SU-DHL-6 (cell line): ENCODE measurements around the gene PCLO.

Source experiments
- H2AFZ ChIP-seq: fragments of 200-600 bp; sonication (generic); 2 replicates; pipeline ENCODE4 v1.6.1; 2014; ENCODE audit warnings: low read depth, mild to moderate bottlenecking, moderate library complexity, mixed read lengths, antibody characterized with exemption, low read length; ENCODE audit not compliant: severe bottlenecking
- H3F3A ChIP-seq: fragments of 200-600 bp; shearing (Covaris generic); 2 replicates; pipeline ENCODE4 v1.6.0; 2016; ENCODE audit warnings: antibody characterized with exemption, mild to moderate bottlenecking; ENCODE audit not compliant: insufficient read depth
- H3K27ac ChIP-seq: fragments of 200-600 bp; sonication (generic); 2 replicates; pipeline ENCODE4 v1.5.1; 2016; ENCODE audit warnings: low read depth, mild to moderate bottlenecking, low read length, moderate library complexity, mixed read lengths
- H3K27me3 ChIP-seq: fragments of 200-600 bp; sonication (generic), shearing (Covaris generic); 2 replicates; pipeline ENCODE4 v1.6.0; 2014; ENCODE audit warnings: mild to moderate bottlenecking, low read length
- H3K36me3 ChIP-seq: fragments of 200-600 bp; sonication (generic); 2 replicates; pipeline ENCODE4 v1.6.1; 2014; ENCODE audit warnings: mild to moderate bottlenecking, low read length, mixed read lengths
- H3K4me2 ChIP-seq: fragments of 300-600, 200-600 bp; shearing (Covaris generic), sonication (generic); 2 replicates; pipeline ENCODE4 v1.6.0; 2014; ENCODE audit warnings: low read length, low read depth, mild to moderate bottlenecking; ENCODE audit not compliant: poor library complexity, severe bottlenecking
- H3K4me3 ChIP-seq: fragments of 200-600 bp; sonication (generic); 2 replicates; pipeline ENCODE4 v1.5.1; 2014; ENCODE audit warnings: antibody characterized with exemption, low read length, mild to moderate bottlenecking, mixed read lengths; ENCODE audit not compliant: insufficient read depth, poor library complexity, severe bottlenecking
- H3K79me2 ChIP-seq: fragments of 200-600 bp; sonication (generic); 2 replicates; pipeline ENCODE4 v1.6.1; 2014; ENCODE audit warnings: mild to moderate bottlenecking, low read length, moderate library complexity; ENCODE audit not compliant: insufficient read depth
- H3K9ac ChIP-seq: fragments of 200-600 bp; sonication (generic); 2 replicates; pipeline ENCODE4 v1.7.0; 2014; ENCODE audit warnings: mild to moderate bottlenecking, low read length
- H3K9me2 ChIP-seq: fragments of 200-600 bp; sonication (generic); replicated peaks from 2 replicates; pipeline ENCODE4 v1.6.1; 2014; ENCODE audit warnings: low read length; ENCODE audit not compliant: insufficient read depth
- H3K9me3 ChIP-seq: fragments of 200-600 bp; sonication (generic); 2 replicates; pipeline ENCODE4 v1.6.1; 2014; ENCODE audit warnings: low read length, mixed read lengths; ENCODE audit not compliant: insufficient read depth
- H4K20me1 ChIP-seq: fragments of 200-600 bp; sonication (generic); 2 replicates; pipeline ENCODE4 v1.6.1; 2014; ENCODE audit warnings: low read depth, mild to moderate bottlenecking, antibody characterized with exemption, low read length, moderate library complexity, mixed read lengths
- EZH2phosphoT487 ChIP-seq: fragments of 200-600 bp; sonication (generic), shearing (Covaris generic); conservative IDR thresholded peaks from 2 replicates; pipeline ENCODE4 v1.6.1; 2018; ENCODE audit warnings: mild to moderate bottlenecking, antibody characterized with exemption, low read length, moderate library complexity, mixed read lengths
- TF ChIP-seq, protein P1 (sequence below): fragments of 200-600 bp; sonication (generic); IDR thresholded peaks from one replicate; pipeline ENCODE4 v1.5.1; 2017; ENCODE audit warnings: antibody characterized with exemption, mild to moderate bottlenecking, low read length, moderate library complexity; ENCODE audit not compliant: insufficient read depth, poor library complexity, severe bottlenecking

The PCLO gene

DNA sequence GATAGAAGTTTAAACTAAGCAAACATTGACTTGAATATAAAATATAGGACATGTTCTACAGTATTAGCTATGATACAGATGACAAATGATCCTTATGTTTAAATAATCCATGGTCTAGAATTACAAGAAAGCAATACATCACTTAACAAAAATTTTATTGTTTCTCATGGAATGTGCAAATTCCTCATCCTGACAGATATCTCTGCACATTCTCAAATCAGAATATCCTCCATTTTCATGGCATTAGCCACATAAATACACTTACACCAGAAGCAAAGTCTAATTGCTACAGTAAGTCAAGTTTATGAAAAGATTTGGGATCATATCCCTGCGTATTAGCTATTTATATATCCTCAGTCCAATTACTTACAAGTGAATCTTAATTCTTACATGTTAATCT, 57.6 kb downstream of the PCLO start:
- Histone ChIP-seq H3K27ac (no peak overlapping the region), H3K79me2 (no peaks in the 10 kb centered on the region), H3K9ac (no peak overlapping the region), H3K9me2 (no peaks in the 10 kb centered on the region), H3K36me3 (no peaks in the 10 kb centered on the region), H3K9me3 (no peaks in the 10 kb centered on the region), H4K20me1 (no peaks in the 10 kb centered on the region; the same call in 1 of the 2 replicates), H3K4me2 (no peak overlapping the region), H2AFZ (no peak overlapping the region), H3K4me3 (no peak overlapping the region), H3K27me3 (no peaks in the 10 kb centered on the region), H3F3A (no peaks in the 10 kb centered on the region)
- TF ChIP-seq EZH2phosphoT487: no peak
- TF ChIP-seq, protein P1, sequence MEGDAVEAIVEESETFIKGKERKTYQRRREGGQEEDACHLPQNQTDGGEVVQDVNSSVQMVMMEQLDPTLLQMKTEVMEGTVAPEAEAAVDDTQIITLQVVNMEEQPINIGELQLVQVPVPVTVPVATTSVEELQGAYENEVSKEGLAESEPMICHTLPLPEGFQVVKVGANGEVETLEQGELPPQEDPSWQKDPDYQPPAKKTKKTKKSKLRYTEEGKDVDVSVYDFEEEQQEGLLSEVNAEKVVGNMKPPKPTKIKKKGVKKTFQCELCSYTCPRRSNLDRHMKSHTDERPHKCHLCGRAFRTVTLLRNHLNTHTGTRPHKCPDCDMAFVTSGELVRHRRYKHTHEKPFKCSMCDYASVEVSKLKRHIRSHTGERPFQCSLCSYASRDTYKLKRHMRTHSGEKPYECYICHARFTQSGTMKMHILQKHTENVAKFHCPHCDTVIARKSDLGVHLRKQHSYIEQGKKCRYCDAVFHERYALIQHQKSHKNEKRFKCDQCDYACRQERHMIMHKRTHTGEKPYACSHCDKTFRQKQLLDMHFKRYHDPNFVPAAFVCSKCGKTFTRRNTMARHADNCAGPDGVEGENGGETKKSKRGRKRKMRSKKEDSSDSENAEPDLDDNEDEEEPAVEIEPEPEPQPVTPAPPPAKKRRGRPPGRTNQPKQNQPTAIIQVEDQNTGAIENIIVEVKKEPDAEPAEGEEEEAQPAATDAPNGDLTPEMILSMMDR: no peak

DNA sequence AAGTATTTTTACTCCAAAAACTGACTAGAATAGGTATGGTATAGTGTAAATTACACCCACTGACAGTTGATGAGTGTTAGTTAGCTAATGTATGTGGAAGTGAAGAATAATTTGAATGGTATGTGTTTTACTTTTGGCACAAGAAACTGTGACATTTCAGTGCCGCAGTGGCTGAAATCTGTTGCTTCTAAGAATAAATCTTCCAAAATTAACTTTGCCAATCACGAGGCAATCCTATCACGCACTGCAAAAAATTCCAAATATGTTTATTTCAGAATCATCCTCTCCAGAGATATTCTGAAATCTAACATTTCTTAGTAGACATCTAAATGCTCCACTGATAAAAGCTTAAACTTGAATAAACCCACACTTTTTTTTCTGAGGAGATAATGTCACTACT, 61.2 kb downstream of the PCLO start:
- H3K9me3 ChIP-seq: no peaks in the 10 kb centered on the region
- H4K20me1 ChIP-seq: no peaks in the 10 kb centered on the region; the same call in 1 of the 2 replicates
- TF ChIP-seq, protein P1: no peak
- no peak for TF ChIP-seq EZH2phosphoT487
- H3K9me2 ChIP-seq: no peaks in the 10 kb centered on the region
- H3K4me3 ChIP-seq: no peak overlapping the region
- no peaks in the 10 kb centered on the region for H3K36me3 ChIP-seq
- H3K27ac ChIP-seq: no peak overlapping the region
- no peak overlapping the region for H3K4me2 ChIP-seq
- no peaks in the 10 kb centered on the region for H3F3A ChIP-seq
- no peaks in the 10 kb centered on the region for H3K79me2 ChIP-seq
- no peak overlapping the region for H3K9ac ChIP-seq
- H2AFZ ChIP-seq: no peak overlapping the region
- H3K27me3 ChIP-seq: no peaks in the 10 kb centered on the region

DNA sequence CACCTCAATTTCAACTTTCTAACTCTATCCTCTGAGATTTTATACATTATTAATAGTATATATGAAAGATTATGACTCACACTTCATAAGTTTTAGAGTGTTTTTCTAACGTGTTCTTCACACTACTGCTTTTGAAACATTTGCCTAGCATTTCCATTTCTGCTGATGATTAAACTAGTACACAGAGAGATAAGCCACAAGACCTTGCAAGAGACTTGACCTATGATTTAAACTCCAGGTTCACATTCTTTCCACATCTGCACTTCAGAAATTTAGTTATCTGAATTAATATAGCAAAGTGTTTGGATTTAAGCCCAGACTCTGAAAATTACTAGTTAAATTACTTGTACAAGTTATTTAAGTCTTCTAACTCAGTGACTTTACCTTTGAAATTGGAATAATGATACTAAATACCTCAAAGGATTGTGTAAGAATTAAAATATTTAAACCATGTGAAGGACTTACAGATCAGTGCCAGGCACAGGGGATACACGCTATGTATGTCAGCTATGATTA, 66.6 kb downstream of the PCLO start:
- Histone ChIP-seq H3F3A (no peaks in the 10 kb centered on the region), H3K4me3 (no peak overlapping the region), H3K9me3 (no peaks in the 10 kb centered on the region), H3K36me3 (no peaks in the 10 kb centered on the region), H2AFZ (no peak overlapping the region), H3K79me2 (no peaks in the 10 kb centered on the region), H3K9ac (no peak overlapping the region), H3K9me2 (no peaks in the 10 kb centered on the region), H4K20me1 (no peaks in the 10 kb centered on the region; the same call in 1 of the 2 replicates), H3K27me3 (no peaks in the 10 kb centered on the region), H3K27ac (no peak overlapping the region), H3K4me2 (no peak overlapping the region)
- TF ChIP-seq, protein P1: no peak
- no peak for TF ChIP-seq EZH2phosphoT487
